ENCODE measurements around the gene SNTA1. TPM values are rescaled to one million over a fixed set of nuclear protein-coding genes. Genes with fewer than 3 reads are reported as not detected.
A peak's percentile ranks its signal among the peaks of the same experiment; 100 is the strongest.

SNTA1 gene
- total and polyA plus RNA-seq, 2 of the 13 experiments (the other 11 are each of a cell fraction or from before 2014, with no cell fraction given): 16.4 to 18.3 TPM

DNA sequence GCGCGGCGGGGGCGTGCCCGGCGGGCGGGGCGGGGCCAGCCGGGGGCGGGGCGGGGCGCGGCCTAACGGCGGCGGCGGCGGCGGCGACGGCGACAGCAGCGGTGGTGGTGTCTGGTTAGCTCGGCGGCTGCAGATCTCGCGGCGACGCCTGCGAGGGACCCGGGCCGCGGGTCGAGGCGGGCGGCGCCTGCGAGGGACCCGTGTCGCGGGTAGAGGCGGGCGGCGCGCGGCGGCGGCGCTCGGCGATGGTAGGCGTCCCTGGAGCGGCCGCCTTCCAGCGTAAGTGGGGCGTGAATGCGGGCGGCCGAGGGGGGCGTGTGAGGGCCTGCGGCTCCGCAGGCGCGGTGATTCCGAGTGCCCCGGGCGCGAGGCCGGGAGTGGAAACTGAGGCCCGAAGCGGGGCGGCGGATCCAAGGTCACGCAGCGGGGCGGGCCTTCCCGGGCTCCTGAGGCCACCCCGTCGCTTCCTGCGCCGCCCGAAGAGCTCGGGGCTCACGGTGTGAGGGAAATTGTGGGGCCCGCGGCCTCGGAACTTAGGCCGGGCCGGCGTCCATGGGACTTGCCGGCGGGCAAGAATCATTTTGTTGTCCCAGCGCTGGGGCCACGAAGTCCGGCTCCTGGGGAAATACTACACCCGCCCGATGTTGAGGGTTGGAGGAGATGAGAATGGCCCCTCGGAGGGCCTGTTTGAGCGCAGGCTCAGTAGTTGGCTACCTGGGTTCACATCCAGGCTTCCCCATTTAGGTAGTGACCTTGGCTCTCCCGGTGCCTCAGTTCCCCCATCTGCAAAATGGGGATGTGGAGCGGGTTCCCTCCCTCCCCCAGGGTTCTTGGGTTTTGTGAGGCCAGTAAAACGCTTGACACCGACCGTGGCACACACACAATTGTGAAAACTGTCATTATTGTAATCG, 46.7 kb upstream of the SNTA1 start, which contains the start of gene CBFA2T2 (continued):
- no peak for TF ChIP-seq ZNF382 (CRISPR knock-in tag; IDR thresholded peaks at IDR 0.05; ENCODE audit: borderline replicate concordance)
- no peak for TF ChIP-seq STAT5B (CRISPR knock-in tag; IDR thresholded peaks at IDR 0.05)
- peak; percentile 45 for TF ChIP-seq ZNF552 (CRISPR knock-in tag; IDR thresholded peaks at IDR 0.05; ENCODE audit: borderline replicate concordance)
- TF ChIP-seq ZNF263 (CRISPR knock-in tag; IDR thresholded peaks at IDR 0.05): no peak
- TF ChIP-seq REXO4 (CRISPR knock-in tag; IDR thresholded peaks at IDR 0.05; ENCODE audit: borderline replicate concordance): peak; percentile 67; the same call in 1 of the 2 replicates
- 0 out of 2 replicates have a peak, but pooled peaks have one; percentile 32 for TF ChIP-seq ARID3A (IDR thresholded peaks at IDR 0.05; ENCODE audit: low read depth, low read length)
- no peak for TF ChIP-seq SOX6 (IDR thresholded peaks at IDR 0.05)
- no peak for TF ChIP-seq SOX6 (CRISPR knock-in tag; IDR thresholded peaks at IDR 0.05)
- TF ChIP-seq HBP1 (CRISPR knock-in tag; IDR thresholded peaks at IDR 0.05; ENCODE audit: low read depth): no peak; the same call in 1 of the 2 replicates
- TF ChIP-seq ZNF737 (CRISPR knock-in tag; IDR thresholded peaks at IDR 0.05; ENCODE audit: borderline replicate concordance): no peak
- TF ChIP-seq GATA4 (IDR thresholded peaks at IDR 0.05; ENCODE audit: borderline replicate concordance, low read depth): no peak
- peak; percentile 72; the same call in 1 of the 2 replicates for TF ChIP-seq SNAPC2 (CRISPR knock-in tag; IDR thresholded peaks at IDR 0.05)
- TF ChIP-seq ZNF746 (CRISPR knock-in tag; IDR thresholded peaks at IDR 0.05): peak; percentile 73
- TF ChIP-seq FOXK1 (CRISPR knock-in tag; IDR thresholded peaks at IDR 0.05; ENCODE audit: borderline replicate concordance, low read depth): no peak
- peak; percentile 82 for TF ChIP-seq BORCS8-MEF2B (CRISPR knock-in tag; IDR thresholded peaks at IDR 0.05)
- TF ChIP-seq ZUFSP (CRISPR knock-in tag; IDR thresholded peaks at IDR 0.05; ENCODE audit: borderline replicate concordance): no peak
- no peak for TF ChIP-seq ZNF224 (CRISPR knock-in tag; IDR thresholded peaks at IDR 0.05)
- TF ChIP-seq ZNF180 (CRISPR knock-in tag; IDR thresholded peaks at IDR 0.05; ENCODE audit: borderline replicate concordance, low read depth): no peak
- no peak for TF ChIP-seq PHF5A (CRISPR knock-in tag; IDR thresholded peaks at IDR 0.05; ENCODE audit: low read depth, unreplicated experiment)
- peak; percentile 62; the same call in 1 of the 2 replicates for TF ChIP-seq ZNF839 (CRISPR knock-in tag; IDR thresholded peaks at IDR 0.05; ENCODE audit: borderline replicate concordance)
- TF ChIP-seq ZNF678 (CRISPR knock-in tag; IDR thresholded peaks at IDR 0.05): no peak
- TF ChIP-seq, protein P1, sequence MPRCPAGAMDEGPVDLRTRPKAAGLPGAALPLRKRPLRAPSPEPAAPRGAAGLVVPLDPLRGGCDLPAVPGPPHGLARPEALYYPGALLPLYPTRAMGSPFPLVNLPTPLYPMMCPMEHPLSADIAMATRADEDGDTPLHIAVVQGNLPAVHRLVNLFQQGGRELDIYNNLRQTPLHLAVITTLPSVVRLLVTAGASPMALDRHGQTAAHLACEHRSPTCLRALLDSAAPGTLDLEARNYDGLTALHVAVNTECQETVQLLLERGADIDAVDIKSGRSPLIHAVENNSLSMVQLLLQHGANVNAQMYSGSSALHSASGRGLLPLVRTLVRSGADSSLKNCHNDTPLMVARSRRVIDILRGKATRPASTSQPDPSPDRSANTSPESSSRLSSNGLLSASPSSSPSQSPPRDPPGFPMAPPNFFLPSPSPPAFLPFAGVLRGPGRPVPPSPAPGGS (CRISPR knock-in tag; IDR thresholded peaks at IDR 0.05): peak; percentile 91
- TF ChIP-seq ZNF780A (CRISPR knock-in tag; IDR thresholded peaks at IDR 0.05): 0 out of 2 replicates have a peak, but pooled peaks have one; percentile 69
- TF ChIP-seq EHMT2 (IDR thresholded peaks at IDR 0.05; ENCODE audit: borderline replicate concordance, low read depth, low read length): no peak
